HUES64 (cell line): ENCODE measurements around the gene TENM4.

Experiments used
- H3K27ac ChIP-seq: 2 replicates; pipeline ENCODE4 v1.7.0; 2013; ENCODE audit warnings: low read depth, low read length, inconsistent platforms
- H3K27me3 ChIP-seq: 2 replicates; pipeline ENCODE4 v1.6.1; 2013; ENCODE audit warnings: mild to moderate bottlenecking, low read length; ENCODE audit not compliant: insufficient read depth
- H3K36me3 ChIP-seq: 2 replicates; pipeline ENCODE4 v1.6.1; 2013; ENCODE audit warnings: mild to moderate bottlenecking, low read length; ENCODE audit not compliant: insufficient read depth
- H3K4me1 ChIP-seq: 2 replicates; pipeline ENCODE4 v1.6.1; 2013; ENCODE audit warnings: mild to moderate bottlenecking, low read length, moderate library complexity; ENCODE audit not compliant: insufficient read depth
- H3K4me3 ChIP-seq: 2 replicates; pipeline ENCODE4 v1.5.1; 2013; ENCODE audit warnings: mild to moderate bottlenecking, low read length, moderate library complexity
- H3K9ac ChIP-seq: 2 replicates; pipeline ENCODE4 v1.6.1; 2013; ENCODE audit warnings: mild to moderate bottlenecking, low read depth, low read length
- H3K9me3 ChIP-seq: 2 replicates; pipeline ENCODE4 v1.6.1; 2013; ENCODE audit warnings: low read depth, low read length; ENCODE audit not compliant: insufficient read depth
- WGBS: fragments of 150-250, 120-280 bp; methylation state at CpG from one replicate; pipeline ENCODE4 v1.1.7; 2013; ENCODE audit warnings: missing lambda C conversion rate; 5-methylcytosine and 5-hydroxymethylcytosine counted together

The TENM4 gene

GRCh38 chr11:79082280-79082679 lies 358.6 kb downstream of the TENM4 start:
- WGBS = 98% methylated on average over 4 of the region's 4 CpGs
- Histone ChIP-seq H3K4me3 (no peak overlapping the region), H3K27ac (no peak overlapping the region)

GRCh38 chr11:79081471-79082031 lies 359.3 kb downstream of the TENM4 start:
- no peak overlapping the region for H3K9ac ChIP-seq
- peaks cover 23% of the 10 kb centered on the region; the same call in 1 of the 2 replicates for H3K4me1 ChIP-seq
- 89% methylated on average over 7 of the region's 7 CpGs for WGBS
- H3K36me3 ChIP-seq = no peaks in the 10 kb centered on the region
- H3K9me3 ChIP-seq = no peaks in the 10 kb centered on the region
- H3K27ac ChIP-seq = no peak overlapping the region
- H3K27me3 ChIP-seq = no peaks in the 10 kb centered on the region
- H3K4me3 ChIP-seq = no peak overlapping the region

More at GRCh38 chr11:79082280-79082679, 358.6 kb downstream of the TENM4 start:
- Histone ChIP-seq H3K4me1 (peaks cover 29% of the 10 kb centered on the region; the same call in 1 of the 2 replicates), H3K36me3 (no peaks in the 10 kb centered on the region), H3K9me3 (no peaks in the 10 kb centered on the region), H3K27me3 (no peaks in the 10 kb centered on the region), H3K9ac (no peak overlapping the region)

GRCh38 chr11:79080551-79080950 lies 360.3 kb downstream of the TENM4 start:
- Histone ChIP-seq H3K9ac (peak overlapping the region; percentile 17; the same call in 1 of the 2 replicates), H3K4me3 (no peak overlapping the region), H3K36me3 (no peaks in the 10 kb centered on the region), H3K9me3 (no peaks in the 10 kb centered on the region), H3K27ac (0 out of 2 replicates have a peak overlapping the region, but pooled peaks have one; percentile 10), H3K4me1 (peaks cover 19% of the 10 kb centered on the region; the same call in 1 of the 2 replicates), H3K27me3 (no peaks in the 10 kb centered on the region)

- Histone ChIP-seq H3K4me1 (peaks cover 19% of the 10 kb centered on the region; the same call in 1 of the 2 replicates), H3K27ac (no peak overlapping the region)
- 92% methylated on average over 7 of the region's 7 CpGs for WGBS
Measured at GRCh38 chr11:79078999-79079398, 361.8 kb downstream of the TENM4 start.

GRCh38 chr11:79078456-79078855 lies 362.4 kb downstream of the TENM4 start:
- no peak overlapping the region for H3K9ac ChIP-seq
- WGBS = 87% methylated on average over 2 of the region's 2 CpGs
- H3K36me3 ChIP-seq = no peaks in the 10 kb centered on the region
- no peaks in the 10 kb centered on the region for H3K27me3 ChIP-seq
- no peaks in the 10 kb centered on the region for H3K9me3 ChIP-seq
- no peak overlapping the region for H3K4me3 ChIP-seq
- no peak overlapping the region for H3K27ac ChIP-seq
- H3K4me1 ChIP-seq = peaks cover 23% of the 10 kb centered on the region; the same call in 1 of the 2 replicates

More at GRCh38 chr11:79078999-79079398, 361.8 kb downstream of the TENM4 start:
- H3K9me3 ChIP-seq = no peaks in the 10 kb centered on the region
- H3K9ac ChIP-seq = no peak overlapping the region
- H3K27me3 ChIP-seq = no peaks in the 10 kb centered on the region
- H3K4me3 ChIP-seq = no peak overlapping the region
- H3K36me3 ChIP-seq = no peaks in the 10 kb centered on the region

GRCh38 chr11:79077702-79078330 lies 363.0 kb downstream of the TENM4 start:
- H3K27me3 ChIP-seq = no peaks in the 10 kb centered on the region
- no peaks in the 10 kb centered on the region for H3K9me3 ChIP-seq
- WGBS = 85% methylated on average over 9 of the region's 9 CpGs
- no peak overlapping the region for H3K4me3 ChIP-seq
- H3K27ac ChIP-seq = no peak overlapping the region
- H3K9ac ChIP-seq = no peak overlapping the region
- H3K4me1 ChIP-seq = peaks cover 26% of the 10 kb centered on the region; the same call in 1 of the 2 replicates
- H3K36me3 ChIP-seq = no peaks in the 10 kb centered on the region

- Histone ChIP-seq H3K4me3 (no peak overlapping the region), H3K9ac (no peak overlapping the region), H3K27me3 (no peaks in the 10 kb centered on the region), H3K27ac (no peak overlapping the region), H3K36me3 (no peaks in the 10 kb centered on the region), H3K9me3 (no peaks in the 10 kb centered on the region), H3K4me1 (peaks cover 23% of the 10 kb centered on the region; the same call in 1 of the 2 replicates)
- 83% methylated on average over 2 of the region's 4 CpGs for WGBS
Measured at GRCh38 chr11:79076526-79077115, 364.2 kb downstream of the TENM4 start.

GRCh38 chr11:79074547-79074946 lies 366.3 kb downstream of the TENM4 start:
- Histone ChIP-seq H3K4me1 (0 out of 2 replicates have a peak, but pooled peaks cover 10% of the 10 kb centered on the region), H3K36me3 (no peaks in the 10 kb centered on the region), H3K4me3 (no peak overlapping the region), H3K9me3 (no peaks in the 10 kb centered on the region), H3K27ac (no peak overlapping the region), H3K9ac (no peak overlapping the region), H3K27me3 (no peaks in the 10 kb centered on the region)
- WGBS = 95% methylated on average over 4 of the region's 4 CpGs

GRCh38 chr11:79071190-79071589 lies 369.6 kb downstream of the TENM4 start:
- Histone ChIP-seq H3K9me3 (no peaks in the 10 kb centered on the region), H3K4me3 (no peak overlapping the region), H3K27me3 (no peaks in the 10 kb centered on the region), H3K4me1 (0 out of 2 replicates have a peak, but pooled peaks cover 13% of the 10 kb centered on the region), H3K36me3 (no peaks in the 10 kb centered on the region), H3K9ac (no peak overlapping the region), H3K27ac (no peak overlapping the region)
- WGBS = 93% methylated on average over 1 of the region's 1 CpG

- no peak overlapping the region for H3K9ac ChIP-seq
- no peaks in the 10 kb centered on the region for H3K36me3 ChIP-seq
- WGBS = 74% methylated on average over 4 of the region's 4 CpGs
- H3K27me3 ChIP-seq = no peaks in the 10 kb centered on the region
- no peak overlapping the region for H3K27ac ChIP-seq
- no peaks in the 10 kb centered on the region for H3K9me3 ChIP-seq
- 0 out of 2 replicates have a peak, but pooled peaks cover 13% of the 10 kb centered on the region for H3K4me1 ChIP-seq
- H3K4me3 ChIP-seq = no peak overlapping the region
Measured at GRCh38 chr11:79070518-79070917, 370.3 kb downstream of the TENM4 start.

GRCh38 chr11:79069504-79069903 lies 371.3 kb downstream of the TENM4 start:
- H3K9ac ChIP-seq = no peak overlapping the region
- no peaks in the 10 kb centered on the region for H3K36me3 ChIP-seq
- no peak overlapping the region for H3K4me3 ChIP-seq
- WGBS = 96% methylated on average over 30 of the region's 30 CpGs
- H3K27ac ChIP-seq = no peak overlapping the region
- H3K27me3 ChIP-seq = no peaks in the 10 kb centered on the region
- 0 out of 2 replicates have a peak, but pooled peaks cover 13% of the 10 kb centered on the region for H3K4me1 ChIP-seq
- H3K9me3 ChIP-seq = no peaks in the 10 kb centered on the region
